Epithelial cell of proximal tubule (primary cell): Measurements from ENCODE around the gene SAPCD2. TPM values are rescaled to one million over a fixed set of nuclear protein-coding genes. Genes with fewer than 3 reads are reported as not detected.

Experiments used
- DNase-seq: peaks from one replicate; pipeline ENCODE4 v3.0.0-alpha.2; 2011; ENCODE audit warnings: low read depth
- H3K4me3 ChIP-seq: 2 replicates; pipeline ENCODE4 v1.5.1; 2011; ENCODE audit warnings: low read depth, mild to moderate bottlenecking, low read length
- total RNA-seq: library from RNA; depleted of rRNA; stranded (reverse); fragments of >200 nt; gene quantifications from 2 replicates; pipeline ENCODE4 v1.2.3, GENCODE V29; 2015
- TF ChIP-seq, protein P1 (sequence below): conservative IDR thresholded peaks from 2 replicates; pipeline ENCODE4 v1.5.1; 2012; ENCODE audit warnings: low read depth, mild to moderate bottlenecking, low read length

Gene SAPCD2
- total RNA-seq, 1 donor from 2014 or later: 25.6 TPM

DNA sequence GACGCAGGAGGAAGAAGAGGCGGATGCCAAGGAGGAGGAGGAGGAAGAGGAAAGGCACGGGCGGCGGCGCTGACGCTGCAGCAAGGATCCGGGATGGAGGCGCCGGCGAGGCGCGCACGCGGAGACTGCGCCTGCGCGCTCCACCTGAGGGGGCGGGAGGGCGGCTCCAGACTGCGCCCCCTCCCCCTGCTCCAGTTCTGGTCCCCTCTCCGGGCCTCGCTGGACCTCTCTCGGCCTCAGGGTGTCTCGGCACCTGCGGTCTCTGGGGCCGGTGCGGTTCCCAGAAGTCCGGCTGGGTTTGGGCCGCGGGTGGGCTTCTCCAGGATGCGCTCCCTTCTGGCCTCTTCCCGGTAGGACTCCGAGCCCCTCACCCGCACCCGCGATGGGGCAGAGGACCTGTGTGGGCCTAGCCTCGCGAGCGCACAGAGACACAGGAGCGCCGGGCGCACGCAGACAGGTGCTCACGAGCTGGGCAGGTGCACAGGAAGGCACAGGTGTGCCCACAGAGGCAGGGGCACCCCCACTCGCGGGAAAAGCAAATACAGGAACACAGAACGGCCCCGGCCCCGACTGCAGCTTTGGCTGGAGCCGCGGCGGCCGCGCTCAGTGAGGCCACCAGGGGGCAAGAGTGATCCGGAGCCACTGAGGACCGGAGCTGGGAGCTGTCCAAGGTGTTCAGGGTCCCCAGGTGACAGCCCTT lies 24.1 kb downstream of the SAPCD2 start, which contains the start of gene NPDC1:
Gene NPDC1 (minus strand): TSS at position 90 of the 700 bp plus-strand sequence. CDS start 188 bp downstream, outside the sequence.
- DNase-seq: no peak
- peak within 1 kb of the TSS; percentile 71 for H3K4me3 ChIP-seq
- TF ChIP-seq, protein P1, sequence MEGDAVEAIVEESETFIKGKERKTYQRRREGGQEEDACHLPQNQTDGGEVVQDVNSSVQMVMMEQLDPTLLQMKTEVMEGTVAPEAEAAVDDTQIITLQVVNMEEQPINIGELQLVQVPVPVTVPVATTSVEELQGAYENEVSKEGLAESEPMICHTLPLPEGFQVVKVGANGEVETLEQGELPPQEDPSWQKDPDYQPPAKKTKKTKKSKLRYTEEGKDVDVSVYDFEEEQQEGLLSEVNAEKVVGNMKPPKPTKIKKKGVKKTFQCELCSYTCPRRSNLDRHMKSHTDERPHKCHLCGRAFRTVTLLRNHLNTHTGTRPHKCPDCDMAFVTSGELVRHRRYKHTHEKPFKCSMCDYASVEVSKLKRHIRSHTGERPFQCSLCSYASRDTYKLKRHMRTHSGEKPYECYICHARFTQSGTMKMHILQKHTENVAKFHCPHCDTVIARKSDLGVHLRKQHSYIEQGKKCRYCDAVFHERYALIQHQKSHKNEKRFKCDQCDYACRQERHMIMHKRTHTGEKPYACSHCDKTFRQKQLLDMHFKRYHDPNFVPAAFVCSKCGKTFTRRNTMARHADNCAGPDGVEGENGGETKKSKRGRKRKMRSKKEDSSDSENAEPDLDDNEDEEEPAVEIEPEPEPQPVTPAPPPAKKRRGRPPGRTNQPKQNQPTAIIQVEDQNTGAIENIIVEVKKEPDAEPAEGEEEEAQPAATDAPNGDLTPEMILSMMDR: peak; percentile 82

DNA sequence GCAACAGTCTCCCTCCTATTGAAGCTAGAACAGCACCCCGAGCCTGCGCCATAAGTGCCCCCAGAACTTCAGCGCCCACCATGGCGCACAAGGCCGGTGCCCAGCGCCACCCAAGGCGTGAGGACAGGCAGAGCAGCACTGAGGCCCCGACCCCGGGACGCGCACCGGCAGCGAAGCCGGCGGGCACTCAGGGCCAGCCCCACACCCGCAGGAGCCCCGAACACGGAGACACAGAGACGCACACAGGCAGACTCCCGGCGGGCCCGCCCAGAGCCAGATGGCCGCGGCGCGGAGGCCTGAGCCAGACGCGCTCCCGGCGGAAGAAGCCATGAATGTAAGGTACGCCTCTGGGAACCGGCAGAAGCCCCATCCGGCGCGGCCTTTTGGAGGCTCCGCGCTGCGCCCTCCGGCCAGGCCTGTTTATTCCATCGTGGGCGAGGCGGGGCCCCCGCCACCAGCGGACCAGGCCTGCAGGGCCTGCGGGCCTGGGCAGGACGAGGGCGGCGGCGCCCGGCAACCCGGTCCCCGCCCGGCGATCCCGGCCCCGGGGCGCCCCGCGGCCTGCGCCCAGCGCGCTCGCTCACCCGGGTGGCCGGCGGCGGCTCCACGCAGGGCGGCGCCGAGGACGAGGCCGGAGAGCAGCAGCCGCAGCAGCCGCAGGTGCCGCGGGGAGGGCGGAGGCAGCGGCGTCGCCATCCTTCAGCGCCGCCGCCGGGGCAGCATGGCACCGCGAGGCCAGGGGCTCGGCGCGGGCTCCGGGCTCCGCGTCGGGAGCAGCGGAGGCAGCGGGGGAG lies 24.9 kb downstream of the SAPCD2 start:
- no peak for DNase-seq
- H3K4me3 ChIP-seq: peak overlapping the region; percentile 71
- TF ChIP-seq, protein P1: no peak

DNA sequence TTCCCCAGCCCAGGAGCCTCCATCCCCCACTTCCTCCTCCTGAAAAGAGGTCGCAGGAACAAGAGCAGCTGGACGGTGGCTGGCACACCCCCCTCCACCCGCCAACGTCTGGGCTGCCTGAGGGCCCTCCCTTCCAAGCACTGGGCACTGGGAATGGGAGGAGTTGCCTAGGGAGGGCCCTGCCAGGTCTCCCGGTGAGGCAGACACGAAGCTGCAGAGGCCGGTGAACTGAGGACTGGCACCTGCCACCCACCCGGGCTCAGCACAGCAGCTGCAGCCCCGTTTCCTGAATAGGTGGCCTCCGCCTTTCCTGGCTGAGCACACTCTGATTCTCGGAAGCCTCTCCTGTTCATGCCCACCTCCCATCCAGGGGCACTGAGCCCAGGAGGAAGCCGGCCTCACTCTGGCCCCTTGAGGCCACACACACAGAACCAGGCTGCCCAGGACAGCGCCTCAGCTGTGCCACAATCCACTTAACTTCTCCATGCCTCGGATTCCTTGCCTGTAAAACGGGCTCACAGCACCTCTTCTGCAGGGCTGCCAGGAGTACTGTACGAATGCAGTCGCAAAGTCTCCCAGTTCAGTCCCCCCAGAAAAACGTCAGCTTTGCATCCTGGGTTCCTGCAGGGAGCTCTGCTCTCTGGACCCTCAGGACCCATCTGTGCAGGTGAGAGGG lies 25.7 kb downstream of the SAPCD2 start:
- H3K4me3 ChIP-seq: peak overlapping the region; percentile 71
- TF ChIP-seq, protein P1: no peak
- no peak for DNase-seq

DNA sequence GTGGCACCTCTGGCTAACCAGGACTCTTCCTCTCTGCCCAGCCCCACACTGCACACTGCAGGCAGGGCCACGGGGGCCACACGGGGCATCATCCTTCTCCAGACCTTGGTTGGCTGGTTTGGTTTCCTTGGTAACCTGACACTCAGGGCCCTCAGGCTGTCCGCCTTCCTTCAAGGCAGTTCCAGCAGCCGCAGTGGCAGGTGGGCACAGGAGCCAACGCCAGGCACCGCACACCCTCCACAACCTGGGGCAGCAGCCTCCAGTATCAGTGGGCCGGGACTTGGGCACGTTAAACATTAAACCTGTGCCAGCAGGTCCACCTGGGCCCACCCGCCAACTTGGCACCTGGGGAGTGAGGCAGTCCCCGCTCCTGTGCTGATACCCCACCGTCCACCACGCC lies 26.3 kb downstream of the SAPCD2 start:
- DNase-seq: no peak
- peak overlapping the region; percentile 71 for H3K4me3 ChIP-seq
- TF ChIP-seq, protein P1: no peak

DNA sequence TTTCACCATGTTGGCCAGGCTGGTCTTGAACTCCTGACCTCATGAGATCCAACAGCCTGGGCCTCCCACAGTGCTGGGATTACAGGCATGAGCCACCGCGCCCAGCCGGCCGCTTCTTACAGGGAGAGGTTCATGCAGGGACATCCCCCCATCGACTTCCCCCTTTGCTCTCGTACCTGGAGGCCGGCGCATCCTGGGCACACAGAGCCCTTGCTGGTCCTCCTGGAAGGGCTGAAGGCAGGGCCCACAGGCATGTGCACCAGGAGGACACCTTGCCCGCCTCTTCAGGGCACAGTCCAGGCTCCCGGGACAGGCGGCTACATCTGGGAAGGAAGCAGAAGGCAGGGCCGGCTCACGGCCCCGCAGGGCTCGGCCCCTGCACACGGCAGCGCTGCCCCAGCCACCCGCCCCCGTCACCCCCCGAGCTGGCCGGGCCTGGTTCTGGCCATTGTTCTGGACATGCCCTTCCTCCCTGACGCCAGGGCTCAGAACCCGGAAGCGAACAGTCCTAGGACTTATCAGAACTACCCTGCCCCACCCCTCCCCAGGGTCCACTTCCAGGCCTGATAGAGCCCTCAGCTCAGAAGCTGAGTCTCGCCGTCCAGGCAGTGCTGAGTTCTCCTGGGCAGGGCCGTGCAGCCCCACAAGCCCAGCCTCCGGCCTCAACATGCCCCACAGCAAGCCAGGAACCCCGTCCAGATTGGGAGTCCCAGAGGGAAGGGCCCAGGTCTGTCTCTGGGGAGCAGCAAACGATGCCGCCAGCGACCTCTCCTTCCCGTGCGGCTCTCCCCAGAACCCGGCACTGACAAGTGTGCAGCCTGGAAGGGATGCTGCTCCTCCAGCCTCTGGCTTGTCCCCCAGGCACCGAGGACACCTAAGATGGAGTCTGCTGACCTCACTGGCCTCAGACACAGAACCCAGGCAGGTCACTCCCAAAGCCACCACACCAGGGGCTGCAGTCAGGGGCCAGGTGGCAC lies 27.3 kb downstream of the SAPCD2 start:
- TF ChIP-seq, protein P1: no peak
- DNase-seq: no peak
- no peak overlapping the region for H3K4me3 ChIP-seq

DNA sequence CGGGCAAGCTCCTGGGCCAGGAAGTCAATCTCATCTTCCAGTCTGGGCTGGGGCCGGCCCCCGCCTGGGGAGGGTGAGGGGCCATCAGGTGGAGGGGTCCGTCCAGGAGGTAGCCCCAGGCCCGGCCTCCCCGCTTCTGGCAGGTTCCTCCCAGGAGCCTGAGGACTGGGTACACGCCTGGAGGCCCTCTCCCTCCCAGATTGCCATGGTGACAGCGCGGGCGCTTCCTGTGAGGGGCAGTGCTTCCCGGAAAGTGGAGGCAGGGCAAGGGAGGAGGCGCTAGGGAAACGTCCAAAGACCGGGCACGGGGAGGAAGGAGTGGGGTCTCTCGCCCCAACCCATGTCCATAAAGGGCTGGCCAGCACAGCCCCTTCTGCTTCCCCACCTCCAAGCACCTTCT lies 29.2 kb downstream of the SAPCD2 start:
- H3K4me3 ChIP-seq: peak overlapping the region; percentile 46
- TF ChIP-seq, protein P1: no peak
- DNase-seq: no peak
